GM12874 (cell line): ENCODE data around the gene PER3.

Source experiments
- TF ChIP-seq, protein P1 (sequence below): IDR thresholded peaks from 2 replicates; pipeline ENCODE4 v1.5.1; 2011; ENCODE audit warnings: low read depth, mild to moderate bottlenecking, control low read depth, low read length, moderate library complexity; ENCODE audit not compliant: insufficient read depth

PER3 gene

DNA sequence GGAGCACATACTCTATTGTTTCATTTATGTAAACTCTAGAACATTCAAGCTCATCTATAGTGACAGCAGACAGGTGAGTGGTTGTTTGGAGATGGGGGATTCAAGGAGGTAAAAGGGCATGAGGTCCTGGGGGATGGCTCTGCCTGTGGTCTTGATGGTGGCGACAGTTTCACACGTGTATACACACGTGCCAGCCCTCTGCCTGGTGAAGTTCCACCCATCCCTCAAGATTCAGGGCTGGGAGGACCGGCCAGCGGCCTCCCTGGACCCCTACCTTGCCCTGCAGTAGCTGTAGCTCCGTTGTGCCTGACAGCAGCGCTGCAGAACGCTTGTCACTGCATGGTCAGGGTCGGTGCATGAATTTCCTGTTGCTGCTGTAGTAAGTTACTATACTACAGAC lies 107.7 kb downstream of the PER3 start:
- TF ChIP-seq, protein P1, sequence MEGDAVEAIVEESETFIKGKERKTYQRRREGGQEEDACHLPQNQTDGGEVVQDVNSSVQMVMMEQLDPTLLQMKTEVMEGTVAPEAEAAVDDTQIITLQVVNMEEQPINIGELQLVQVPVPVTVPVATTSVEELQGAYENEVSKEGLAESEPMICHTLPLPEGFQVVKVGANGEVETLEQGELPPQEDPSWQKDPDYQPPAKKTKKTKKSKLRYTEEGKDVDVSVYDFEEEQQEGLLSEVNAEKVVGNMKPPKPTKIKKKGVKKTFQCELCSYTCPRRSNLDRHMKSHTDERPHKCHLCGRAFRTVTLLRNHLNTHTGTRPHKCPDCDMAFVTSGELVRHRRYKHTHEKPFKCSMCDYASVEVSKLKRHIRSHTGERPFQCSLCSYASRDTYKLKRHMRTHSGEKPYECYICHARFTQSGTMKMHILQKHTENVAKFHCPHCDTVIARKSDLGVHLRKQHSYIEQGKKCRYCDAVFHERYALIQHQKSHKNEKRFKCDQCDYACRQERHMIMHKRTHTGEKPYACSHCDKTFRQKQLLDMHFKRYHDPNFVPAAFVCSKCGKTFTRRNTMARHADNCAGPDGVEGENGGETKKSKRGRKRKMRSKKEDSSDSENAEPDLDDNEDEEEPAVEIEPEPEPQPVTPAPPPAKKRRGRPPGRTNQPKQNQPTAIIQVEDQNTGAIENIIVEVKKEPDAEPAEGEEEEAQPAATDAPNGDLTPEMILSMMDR: no peak

DNA sequence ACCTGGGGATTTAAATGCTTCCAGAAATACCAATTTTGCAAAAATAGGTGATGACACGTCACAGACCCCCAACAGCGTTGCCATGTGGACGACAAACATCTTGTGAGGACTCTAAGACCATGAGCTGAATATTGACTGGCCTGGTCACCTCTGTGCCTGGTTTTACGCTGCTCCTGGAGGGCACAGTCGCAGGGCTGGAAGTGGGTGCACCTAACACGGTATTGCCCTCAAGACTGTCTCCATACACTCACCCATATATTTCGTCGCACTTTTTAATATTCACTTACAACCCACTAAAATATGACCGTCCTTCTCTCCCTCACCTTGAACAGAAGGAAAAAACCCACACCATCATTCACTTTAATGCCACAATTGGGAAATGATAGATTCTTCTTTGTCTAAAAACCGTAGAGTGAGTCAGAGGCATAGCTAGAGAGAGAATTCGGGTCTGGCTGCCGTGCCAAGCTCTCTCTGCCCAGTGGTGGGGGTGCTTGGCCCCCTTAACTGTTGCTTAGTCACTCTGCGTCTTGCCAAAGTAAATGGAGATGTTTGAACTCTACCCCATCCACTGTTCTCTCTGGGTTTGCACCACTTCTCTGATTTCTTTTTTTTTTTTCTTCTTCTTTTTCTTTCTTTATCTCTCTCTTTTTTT lies 109.6 kb downstream of the PER3 start:
- TF ChIP-seq, protein P1: no peak
